HG02798 (cell line): ENCODE results near the gene KLC1.

Experiments
- ATAC-seq: cut with Tn5 transposase; IDR thresholded peaks from one replicate; pipeline ENCODE4 v1.9.1; 2021; ENCODE audit warnings: mild to moderate bottlenecking; ENCODE audit not compliant: unreplicated experiment, poor library complexity

Gene KLC1

GRCh38 chr14:103687712-103688111 lies 58.7 kb downstream of the KLC1 start:
- ATAC-seq: no peak

- no peak for ATAC-seq
Observed at GRCh38 chr14:103688441-103688840, 59.4 kb downstream of the KLC1 start.

GRCh38 chr14:103688906-103689902 lies 60.2 kb downstream of the KLC1 start:
- ATAC-seq: peak; percentile 50

DNA sequence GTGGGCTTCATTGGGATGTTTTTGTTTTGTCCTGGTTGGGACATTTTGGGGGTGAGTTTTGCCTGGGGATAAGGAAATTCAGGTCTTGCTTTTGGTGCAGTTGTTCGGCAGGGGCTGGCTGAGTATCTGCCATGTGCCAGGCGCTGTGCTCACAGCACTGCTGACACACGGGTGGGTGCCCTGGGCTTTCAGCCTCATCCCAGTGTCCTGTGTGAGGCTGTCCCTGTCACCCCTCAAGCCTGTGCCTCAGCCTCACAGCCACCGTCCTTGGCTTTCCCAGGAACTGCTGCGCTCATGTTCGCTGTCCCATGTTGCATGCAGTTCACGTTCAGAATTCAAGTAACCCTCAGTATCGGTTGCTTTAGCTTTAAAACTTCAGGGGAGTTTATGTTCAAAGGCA lies 61.3 kb downstream of the KLC1 start:
- ATAC-seq: no peak

GRCh38 chr14:103691655-103692054 lies 62.6 kb downstream of the KLC1 start:
- ATAC-seq: peak; percentile 65

DNA sequence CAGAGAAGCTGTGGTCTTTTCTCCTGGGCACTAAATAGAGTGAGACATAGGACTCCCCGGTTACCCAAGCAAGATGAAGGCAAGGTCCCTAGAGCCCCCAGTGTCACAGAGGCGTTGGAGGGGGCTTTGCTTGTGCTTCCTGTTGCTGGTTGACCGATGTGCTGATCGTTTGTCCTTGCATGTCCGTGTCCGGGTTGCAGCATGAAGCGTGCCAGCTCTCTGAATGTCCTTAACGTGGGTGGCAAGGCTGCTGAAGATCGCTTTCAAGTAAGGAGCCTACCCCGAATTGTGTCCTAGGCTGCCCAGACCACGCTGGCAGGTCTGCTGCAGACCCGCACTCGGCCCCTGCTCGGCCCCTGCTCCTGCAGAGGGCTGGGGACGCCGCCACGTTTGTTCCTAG lies 63.1 kb downstream of the KLC1 start:
- ATAC-seq: peak; percentile 4

DNA sequence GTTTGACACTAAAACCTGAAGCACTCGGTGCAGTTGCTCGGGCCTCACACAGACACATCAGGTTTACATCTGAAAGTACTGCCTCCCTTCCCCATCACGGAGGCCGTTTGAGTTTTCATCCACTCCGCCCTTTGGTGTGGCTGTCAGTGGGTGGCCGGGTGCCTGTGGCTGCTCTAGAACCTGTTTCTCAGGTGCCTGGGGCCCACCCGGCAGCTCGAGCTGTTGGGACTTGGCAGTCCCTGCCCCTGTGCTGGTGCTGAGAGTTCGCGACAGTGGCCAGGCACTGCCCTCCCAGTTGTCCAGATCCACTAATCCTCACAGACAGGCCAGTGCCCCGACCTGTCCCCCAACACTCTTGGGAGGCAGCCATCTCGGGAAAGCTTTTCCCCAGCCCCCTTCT lies 63.9 kb downstream of the KLC1 start:
- ATAC-seq: no peak

DNA sequence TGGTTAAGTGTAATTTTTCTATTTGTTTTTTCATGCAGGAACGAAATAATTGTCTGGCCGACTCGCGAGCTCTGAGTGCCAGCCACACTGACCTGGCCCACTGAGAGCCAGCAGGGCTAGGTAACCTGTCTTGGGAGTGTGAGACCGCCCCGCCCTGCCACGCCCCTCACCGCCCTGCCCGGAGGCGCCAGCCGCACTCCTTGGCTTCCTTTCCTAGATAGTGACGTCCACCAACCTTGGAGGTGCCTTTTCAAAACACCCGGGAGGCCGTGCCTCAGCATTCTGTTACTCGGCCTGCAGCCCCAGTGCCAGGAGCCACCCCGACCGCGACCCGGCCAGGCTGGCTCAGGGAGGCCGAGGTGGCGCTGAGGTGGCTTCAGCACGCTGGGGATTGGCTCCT lies 64.5 kb downstream of the KLC1 start:
- ATAC-seq: no peak

- ATAC-seq: no peak
Observed at GRCh38 chr14:103694572-103695026, 65.6 kb downstream of the KLC1 start.

- no peak for ATAC-seq
Observed at GRCh38 chr14:103695296-103696069, 66.5 kb downstream of the KLC1 start.

DNA sequence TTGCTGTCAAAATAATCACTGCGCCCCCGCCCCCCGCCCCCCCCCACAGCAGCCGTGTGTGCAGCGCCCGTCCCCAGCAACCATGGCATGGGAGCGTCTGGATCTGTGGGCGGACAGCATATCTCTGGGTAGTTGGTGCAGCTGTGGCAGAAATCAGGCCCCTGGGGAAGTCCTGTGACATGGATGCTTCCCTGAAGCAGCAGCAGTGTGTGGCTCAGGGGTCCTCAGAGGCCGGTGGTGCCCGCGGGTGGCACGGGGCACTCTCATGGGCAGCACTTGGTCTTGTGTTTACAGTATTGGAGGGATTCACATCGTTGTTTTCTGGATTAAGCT lies 67.0 kb downstream of the KLC1 start:
- no peak for ATAC-seq

DNA sequence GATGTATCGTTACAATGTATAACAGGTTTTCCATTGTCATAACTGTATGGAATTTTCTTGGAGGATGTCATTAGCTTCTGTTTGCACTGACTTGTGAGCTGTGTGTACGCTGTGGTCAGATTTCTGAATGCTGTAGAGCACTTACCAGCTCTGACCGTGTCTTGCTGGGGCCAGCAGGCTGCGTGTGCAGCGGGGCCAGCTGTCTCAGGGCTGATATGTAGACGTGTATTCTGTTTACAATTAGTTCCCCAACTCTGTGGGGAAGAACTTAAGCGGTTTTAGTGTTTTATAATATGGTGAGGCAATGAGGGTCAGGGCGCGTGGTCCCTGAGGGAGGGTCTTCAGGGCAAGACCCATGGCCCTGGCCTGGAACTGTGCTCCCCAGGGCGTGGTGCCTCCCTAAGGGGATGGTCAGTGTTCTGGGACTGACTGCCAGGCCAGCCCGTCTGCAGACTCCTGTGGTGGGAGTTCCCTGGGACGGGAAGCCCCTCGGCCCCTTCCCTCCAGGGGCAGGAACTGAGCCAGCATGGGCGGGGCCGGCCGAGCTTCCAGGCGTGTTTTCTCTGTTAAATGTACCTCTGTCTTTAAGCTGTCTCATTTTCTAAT lies 67.6 kb downstream of the KLC1 start:
- no peak for ATAC-seq

GRCh38 chr14:103697206-103697602 lies 68.2 kb downstream of the KLC1 start:
- ATAC-seq: no peak

- no peak for ATAC-seq
Observed at GRCh38 chr14:103697603-103698379, 68.8 kb downstream of the KLC1 start.

DNA sequence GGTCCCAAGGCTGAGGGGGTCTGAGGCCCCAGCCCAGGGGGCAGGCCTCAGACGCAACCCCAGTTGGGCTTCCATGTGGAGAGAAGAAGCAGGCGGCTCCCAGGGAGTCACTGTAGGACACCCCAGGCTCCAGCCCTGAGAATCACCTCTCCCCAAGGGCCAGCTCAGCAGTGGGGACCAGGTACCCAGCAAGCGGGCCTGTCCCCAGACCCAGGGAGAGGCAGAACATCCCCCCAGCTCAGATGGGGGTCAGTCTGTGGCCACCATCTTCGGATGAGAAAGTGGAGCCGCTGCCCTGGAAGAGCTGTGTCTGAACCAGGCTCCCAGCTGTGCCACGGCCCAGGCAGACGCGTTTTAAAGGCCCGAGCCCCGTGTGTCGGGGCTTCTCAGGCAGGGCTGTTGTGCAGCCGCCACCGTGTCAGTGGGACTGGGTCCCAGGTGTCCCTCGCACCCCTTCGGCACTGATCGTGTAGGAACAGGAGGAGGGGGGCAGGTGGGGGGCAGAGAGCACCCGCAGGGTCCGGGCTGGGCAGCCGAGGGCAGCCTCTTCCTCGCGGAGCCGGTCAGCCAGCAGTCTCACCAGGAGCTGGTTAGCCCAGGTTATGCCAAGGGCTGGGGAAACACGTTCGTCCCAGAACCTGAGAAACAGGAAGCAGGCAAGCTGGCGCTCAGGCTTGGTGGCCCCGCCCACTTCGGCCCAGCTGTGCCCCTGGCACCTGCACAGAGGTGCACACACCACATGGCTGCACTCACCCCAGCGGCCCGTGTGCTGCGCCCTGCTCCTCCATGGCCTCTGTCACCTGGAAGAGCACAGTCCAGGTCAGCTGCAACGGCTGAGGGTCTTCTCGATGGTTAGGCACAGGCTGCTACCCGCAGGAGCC lies 69.6 kb downstream of the KLC1 start:
- no peak for ATAC-seq

- no peak for ATAC-seq
Observed at GRCh38 chr14:103699261-103699661, 70.2 kb downstream of the KLC1 start.

DNA sequence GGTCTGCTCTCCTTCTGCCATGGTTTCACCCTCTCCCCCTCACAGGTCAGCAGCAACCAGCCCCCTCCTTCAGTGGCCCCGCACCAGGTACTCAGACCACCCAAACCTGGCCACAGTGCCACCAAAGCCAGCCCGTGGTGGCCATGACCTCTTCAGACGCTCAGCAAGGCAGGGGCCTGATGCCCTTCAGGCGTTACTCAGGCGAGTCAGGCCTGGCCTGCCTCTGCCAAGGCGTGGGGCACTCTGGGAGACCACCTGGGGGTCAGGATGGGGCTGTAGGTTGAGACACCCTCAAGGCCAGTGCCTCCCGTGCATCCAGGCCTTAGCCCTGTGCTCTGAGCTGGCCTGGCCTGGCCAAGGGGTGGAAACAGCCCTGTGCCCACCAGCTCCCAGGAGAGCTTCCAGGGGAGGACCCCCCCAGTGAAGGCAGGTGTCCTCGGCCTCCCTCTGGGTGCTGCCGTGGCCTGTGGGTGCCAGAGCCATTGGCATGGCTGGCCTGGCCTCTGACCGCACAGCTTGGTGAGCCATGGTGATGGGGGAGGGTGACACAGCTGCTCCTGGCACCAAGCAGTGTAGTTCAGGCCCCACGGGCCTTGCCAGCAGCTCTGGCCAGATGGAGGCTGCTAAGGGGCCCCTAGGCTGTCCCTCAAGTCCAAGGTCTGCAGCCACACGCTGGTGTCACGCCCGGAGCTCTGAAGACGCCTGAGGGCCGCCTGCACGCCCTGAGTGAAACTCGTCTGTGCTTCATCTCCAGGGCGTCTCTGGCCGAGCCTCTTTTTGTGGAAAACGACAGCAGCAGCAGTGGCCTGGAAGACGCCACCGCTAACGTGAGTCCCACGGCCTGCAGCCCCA lies 71.1 kb downstream of the KLC1 start:
- ATAC-seq: no peak

- ATAC-seq: no peak
Observed at GRCh38 chr14:103700753-103701490, 71.9 kb downstream of the KLC1 start.
